ENCODE results near the gene LDHD. TPM values are rescaled to one million over a fixed set of nuclear protein-coding genes. Genes with fewer than 3 reads are reported as not detected.
A peak's percentile ranks its signal among the peaks of the same experiment; 100 is the strongest.

The LDHD gene
- total and polyA plus RNA-seq, 9 of the 15 experiments (the other 6 are each of a cell fraction or from before 2014, with no cell fraction given) = 0.19 to 0.86 (median 0.54) TPM; not detected in 3

- TF ChIP-seq, protein P1, sequence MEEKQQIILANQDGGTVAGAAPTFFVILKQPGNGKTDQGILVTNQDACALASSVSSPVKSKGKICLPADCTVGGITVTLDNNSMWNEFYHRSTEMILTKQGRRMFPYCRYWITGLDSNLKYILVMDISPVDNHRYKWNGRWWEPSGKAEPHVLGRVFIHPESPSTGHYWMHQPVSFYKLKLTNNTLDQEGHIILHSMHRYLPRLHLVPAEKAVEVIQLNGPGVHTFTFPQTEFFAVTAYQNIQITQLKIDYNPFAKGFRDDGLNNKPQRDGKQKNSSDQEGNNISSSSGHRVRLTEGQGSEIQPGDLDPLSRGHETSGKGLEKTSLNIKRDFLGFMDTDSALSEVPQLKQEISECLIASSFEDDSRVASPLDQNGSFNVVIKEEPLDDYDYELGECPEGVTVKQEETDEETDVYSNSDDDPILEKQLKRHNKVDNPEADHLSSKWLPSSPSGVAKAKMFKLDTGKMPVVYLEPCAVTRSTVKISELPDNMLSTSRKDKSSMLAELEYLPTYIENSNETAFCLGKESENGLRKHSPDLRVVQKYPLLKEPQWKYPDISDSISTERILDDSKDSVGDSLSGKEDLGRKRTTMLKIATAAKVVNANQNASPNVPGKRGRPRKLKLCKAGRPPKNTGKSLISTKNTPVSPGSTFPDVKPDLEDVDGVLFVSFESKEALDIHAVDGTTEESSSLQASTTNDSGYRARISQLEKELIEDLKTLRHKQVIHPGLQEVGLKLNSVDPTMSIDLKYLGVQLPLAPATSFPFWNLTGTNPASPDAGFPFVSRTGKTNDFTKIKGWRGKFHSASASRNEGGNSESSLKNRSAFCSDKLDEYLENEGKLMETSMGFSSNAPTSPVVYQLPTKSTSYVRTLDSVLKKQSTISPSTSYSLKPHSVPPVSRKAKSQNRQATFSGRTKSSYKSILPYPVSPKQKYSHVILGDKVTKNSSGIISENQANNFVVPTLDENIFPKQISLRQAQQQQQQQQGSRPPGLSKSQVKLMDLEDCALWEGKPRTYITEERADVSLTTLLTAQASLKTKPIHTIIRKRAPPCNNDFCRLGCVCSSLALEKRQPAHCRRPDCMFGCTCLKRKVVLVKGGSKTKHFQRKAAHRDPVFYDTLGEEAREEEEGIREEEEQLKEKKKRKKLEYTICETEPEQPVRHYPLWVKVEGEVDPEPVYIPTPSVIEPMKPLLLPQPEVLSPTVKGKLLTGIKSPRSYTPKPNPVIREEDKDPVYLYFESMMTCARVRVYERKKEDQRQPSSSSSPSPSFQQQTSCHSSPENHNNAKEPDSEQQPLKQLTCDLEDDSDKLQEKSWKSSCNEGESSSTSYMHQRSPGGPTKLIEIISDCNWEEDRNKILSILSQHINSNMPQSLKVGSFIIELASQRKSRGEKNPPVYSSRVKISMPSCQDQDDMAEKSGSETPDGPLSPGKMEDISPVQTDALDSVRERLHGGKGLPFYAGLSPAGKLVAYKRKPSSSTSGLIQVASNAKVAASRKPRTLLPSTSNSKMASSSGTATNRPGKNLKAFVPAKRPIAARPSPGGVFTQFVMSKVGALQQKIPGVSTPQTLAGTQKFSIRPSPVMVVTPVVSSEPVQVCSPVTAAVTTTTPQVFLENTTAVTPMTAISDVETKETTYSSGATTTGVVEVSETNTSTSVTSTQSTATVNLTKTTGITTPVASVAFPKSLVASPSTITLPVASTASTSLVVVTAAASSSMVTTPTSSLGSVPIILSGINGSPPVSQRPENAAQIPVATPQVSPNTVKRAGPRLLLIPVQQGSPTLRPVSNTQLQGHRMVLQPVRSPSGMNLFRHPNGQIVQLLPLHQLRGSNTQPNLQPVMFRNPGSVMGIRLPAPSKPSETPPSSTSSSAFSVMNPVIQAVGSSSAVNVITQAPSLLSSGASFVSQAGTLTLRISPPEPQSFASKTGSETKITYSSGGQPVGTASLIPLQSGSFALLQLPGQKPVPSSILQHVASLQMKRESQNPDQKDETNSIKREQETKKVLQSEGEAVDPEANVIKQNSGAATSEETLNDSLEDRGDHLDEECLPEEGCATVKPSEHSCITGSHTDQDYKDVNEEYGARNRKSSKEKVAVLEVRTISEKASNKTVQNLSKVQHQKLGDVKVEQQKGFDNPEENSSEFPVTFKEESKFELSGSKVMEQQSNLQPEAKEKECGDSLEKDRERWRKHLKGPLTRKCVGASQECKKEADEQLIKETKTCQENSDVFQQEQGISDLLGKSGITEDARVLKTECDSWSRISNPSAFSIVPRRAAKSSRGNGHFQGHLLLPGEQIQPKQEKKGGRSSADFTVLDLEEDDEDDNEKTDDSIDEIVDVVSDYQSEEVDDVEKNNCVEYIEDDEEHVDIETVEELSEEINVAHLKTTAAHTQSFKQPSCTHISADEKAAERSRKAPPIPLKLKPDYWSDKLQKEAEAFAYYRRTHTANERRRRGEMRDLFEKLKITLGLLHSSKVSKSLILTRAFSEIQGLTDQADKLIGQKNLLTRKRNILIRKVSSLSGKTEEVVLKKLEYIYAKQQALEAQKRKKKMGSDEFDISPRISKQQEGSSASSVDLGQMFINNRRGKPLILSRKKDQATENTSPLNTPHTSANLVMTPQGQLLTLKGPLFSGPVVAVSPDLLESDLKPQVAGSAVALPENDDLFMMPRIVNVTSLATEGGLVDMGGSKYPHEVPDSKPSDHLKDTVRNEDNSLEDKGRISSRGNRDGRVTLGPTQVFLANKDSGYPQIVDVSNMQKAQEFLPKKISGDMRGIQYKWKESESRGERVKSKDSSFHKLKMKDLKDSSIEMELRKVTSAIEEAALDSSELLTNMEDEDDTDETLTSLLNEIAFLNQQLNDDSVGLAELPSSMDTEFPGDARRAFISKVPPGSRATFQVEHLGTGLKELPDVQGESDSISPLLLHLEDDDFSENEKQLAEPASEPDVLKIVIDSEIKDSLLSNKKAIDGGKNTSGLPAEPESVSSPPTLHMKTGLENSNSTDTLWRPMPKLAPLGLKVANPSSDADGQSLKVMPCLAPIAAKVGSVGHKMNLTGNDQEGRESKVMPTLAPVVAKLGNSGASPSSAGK (IDR thresholded peaks at IDR 0.05) = no peak
- no peak for TF ChIP-seq E4F1 (CRISPR knock-in tag; IDR thresholded peaks at IDR 0.05; ENCODE audit: borderline replicate concordance)
- TF ChIP-seq CHD1 (IDR thresholded peaks at IDR 0.05; ENCODE audit: low read length) = peak; percentile 51
- peak; percentile 40; the same call in 1 of the 2 replicates for TF ChIP-seq CREM (IDR thresholded peaks at IDR 0.05; ENCODE audit: low read depth)
- TF ChIP-seq POLR2AphosphoS2 (IDR thresholded peaks at IDR 0.05; ENCODE audit: low read length) = no peak
- no peak for TF ChIP-seq MTA1 (IDR thresholded peaks at IDR 0.05; ENCODE audit: borderline replicate concordance)
- TF ChIP-seq MIER1 (IDR thresholded peaks at IDR 0.05; ENCODE audit: low read depth) = no peak
- TF ChIP-seq NFE2L1 (tag; IDR thresholded peaks at IDR 0.05; ENCODE audit: borderline replicate concordance, low read depth) = no peak
- no peak for TF ChIP-seq BRD9 (IDR thresholded peaks at IDR 0.05; ENCODE audit: low read depth, partially characterized antibody)
- no peak for TF ChIP-seq IRF2 (CRISPR knock-in tag; IDR thresholded peaks at IDR 0.05)
- no peak for TF ChIP-seq POLR3G (IDR thresholded peaks at IDR 0.05; ENCODE audit: extremely low read depth, insufficient read length, insufficient replicate concordance)
These were observed 32.0 kb upstream of the LDHD start, which contains the start of gene ZFP1 (continued) for GRCh38 chr16:75148311-75149195.
